Stimulated activated naive B cell treated with anti-CD40 and anti-IgM and Interleukin-4, amounts not matched to agents 10 μg/mL and 1 μg/mL and 100 μg/mL, for 72 hours (primary cell): ENCODE results near the gene TGOLN2.

ENCODE experiments used
- ATAC-seq, 2 donors: fragments of 150-1000 bp; cut with Tn5 transposase; replicated peaks; 2 replicates each; pipeline ENCODE4 v1.10.0; 2021; ENCODE audit warnings: moderate library complexity in 1 of 2
- DNase-seq: peaks from one replicate; pipeline ENCODE4 v3.0.0; 2021
- H3K27ac Mint-ChIP-seq: one replicate; pipeline ENCODE4 v1.8.0; 2022; ENCODE audit warnings: mild to moderate bottlenecking, mixed read lengths
- H3K27me3 Mint-ChIP-seq, 2 donors: one replicate each; pipeline ENCODE4 v1.8.0; 2022; ENCODE audit warnings: mixed read lengths in 2 of 2
- H3K36me3 Mint-ChIP-seq, 2 donors: one replicate each; pipeline ENCODE4 v1.8.0; 2022; ENCODE audit warnings: mixed read lengths in 2 of 2, mild to moderate bottlenecking in 1 of 2
- H3K4me1 Mint-ChIP-seq, 2 donors: one replicate each; pipeline ENCODE4 v1.8.0; 2022; ENCODE audit warnings: mixed read lengths in 2 of 2, mild to moderate bottlenecking in 1 of 2
- H3K4me3 Mint-ChIP-seq, 2 donors: one replicate each; pipeline ENCODE4 v1.8.0; 2022; ENCODE audit warnings: mild to moderate bottlenecking in 2 of 2, mixed read lengths in 2 of 2, moderate library complexity in 1 of 2
- H3K9me3 Mint-ChIP-seq, 2 donors: one replicate each; pipeline ENCODE4 v1.8.0; 2022; ENCODE audit warnings: mixed read lengths in 2 of 2, mild to moderate bottlenecking in 1 of 2

Gene TGOLN2

DNA sequence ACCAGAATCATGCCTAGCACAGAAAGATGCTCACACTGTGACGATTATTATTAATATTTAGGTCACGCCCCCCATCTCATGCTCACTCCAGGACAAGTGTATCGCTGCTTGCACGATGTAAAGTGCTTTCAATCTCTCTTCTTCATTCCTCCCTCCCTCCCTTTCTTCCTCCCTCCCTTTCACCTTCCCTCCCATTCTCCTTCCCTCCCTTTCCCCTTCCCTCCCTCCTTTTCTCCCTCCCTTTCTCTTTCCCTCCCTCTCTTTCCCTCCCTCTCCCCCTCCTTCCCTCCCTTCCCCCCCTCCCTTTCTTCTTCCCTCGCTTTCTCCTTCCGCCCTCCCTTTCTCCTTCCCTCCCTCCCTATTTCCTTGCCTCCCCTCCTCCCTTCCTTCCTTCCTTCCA lies 19.6 kb downstream of the TGOLN2 start:
- no peak overlapping the region for H3K27ac Mint-ChIP-seq
- no peaks in the 10 kb centered on the region for H3K9me3 Mint-ChIP-seq
- H3K27me3 Mint-ChIP-seq = peaks cover 12 to 17% of the 10 kb centered on the region in 2 donors
- peak overlapping the region in 1 of 2 donors; percentile 4 for H3K4me3 Mint-ChIP-seq
- DNase-seq (no peak), ATAC-seq (no peak)
- H3K36me3 Mint-ChIP-seq = peaks cover under 1 to 3% of the 10 kb centered on the region in 2 donors
- peaks cover 24 to 33% of the 10 kb centered on the region in 2 donors for H3K4me1 Mint-ChIP-seq

DNA sequence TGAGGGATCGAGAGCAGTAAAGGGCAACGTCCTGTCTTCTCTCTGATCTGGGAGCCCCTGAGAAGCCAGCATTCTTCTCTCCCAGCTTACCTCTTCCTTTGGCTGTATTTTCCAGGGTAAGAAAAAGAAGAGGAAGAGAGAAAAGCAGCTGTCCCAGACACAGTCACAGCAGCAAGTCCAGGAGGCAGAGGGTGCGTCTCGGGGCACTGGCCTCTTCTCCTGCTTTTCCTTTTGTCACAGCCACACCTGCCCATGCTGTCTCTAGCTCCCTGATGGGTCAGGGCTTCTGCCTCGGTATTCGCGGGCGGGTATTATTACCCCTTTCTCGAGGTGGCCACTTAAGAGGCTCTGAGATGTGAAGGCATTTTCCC lies 20.3 kb downstream of the TGOLN2 start:
- Mint-ChIP-seq H3K9me3 (no peaks in the 10 kb centered on the region), H3K36me3 (peaks cover 0 to 3% of the 10 kb centered on the region in 2 donors), H3K27me3 (peaks cover 12 to 17% of the 10 kb centered on the region in 2 donors), H3K4me3 (peak overlapping the region in 1 of 2 donors; percentile 58), H3K27ac (no peak overlapping the region), H3K4me1 (peaks cover 24 to 33% of the 10 kb centered on the region in 2 donors)
- ATAC-seq (no peak), DNase-seq (no peak)

DNA sequence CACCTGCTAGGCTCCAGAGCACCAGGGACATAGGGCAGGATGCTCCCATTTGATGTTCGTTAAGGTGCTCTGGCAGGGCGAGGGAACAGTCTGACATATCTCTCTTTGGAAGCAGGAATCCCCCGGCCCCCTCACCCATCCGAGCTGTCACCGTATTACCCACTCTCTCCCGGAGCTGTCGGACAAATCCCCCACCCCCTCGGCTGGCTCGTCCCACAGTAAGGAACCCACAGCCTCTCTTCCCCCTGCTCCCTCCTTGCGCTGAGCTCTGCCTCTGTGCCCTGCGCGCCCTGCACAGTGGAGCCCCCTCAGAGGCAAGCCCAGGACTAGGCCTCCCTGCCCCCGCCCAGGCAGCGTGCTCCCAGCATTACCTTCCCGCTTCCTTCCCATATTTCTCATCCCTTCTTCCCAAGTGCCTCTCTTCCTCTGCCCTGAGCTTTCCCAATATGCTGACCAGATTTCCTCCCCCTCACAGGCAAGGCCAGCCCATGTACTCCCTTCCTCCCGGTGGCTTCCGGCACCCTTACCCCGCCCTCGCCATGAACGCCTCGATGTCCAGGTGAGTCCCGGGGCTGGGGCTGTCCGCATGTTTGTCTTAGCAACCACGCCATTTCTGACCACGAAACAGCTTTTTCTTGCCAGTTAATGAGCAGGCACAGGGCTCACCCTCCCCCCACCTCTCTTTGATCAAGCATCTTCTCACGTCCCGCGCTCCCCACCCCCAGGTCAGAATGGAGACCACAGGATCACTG lies 23.8 kb downstream of the TGOLN2 start:
- H3K27me3 Mint-ChIP-seq = peaks cover 12 to 17% of the 10 kb centered on the region in 2 donors
- H3K27ac Mint-ChIP-seq = no peak overlapping the region
- no peak overlapping the region for H3K4me3 Mint-ChIP-seq
- DNase-seq (no peak), ATAC-seq (no peak)
- H3K9me3 Mint-ChIP-seq = no peaks in the 10 kb centered on the region
- H3K36me3 Mint-ChIP-seq = no peaks in the 10 kb centered on the region
- peaks cover 13 to 14% of the 10 kb centered on the region in 2 donors for H3K4me1 Mint-ChIP-seq

DNA sequence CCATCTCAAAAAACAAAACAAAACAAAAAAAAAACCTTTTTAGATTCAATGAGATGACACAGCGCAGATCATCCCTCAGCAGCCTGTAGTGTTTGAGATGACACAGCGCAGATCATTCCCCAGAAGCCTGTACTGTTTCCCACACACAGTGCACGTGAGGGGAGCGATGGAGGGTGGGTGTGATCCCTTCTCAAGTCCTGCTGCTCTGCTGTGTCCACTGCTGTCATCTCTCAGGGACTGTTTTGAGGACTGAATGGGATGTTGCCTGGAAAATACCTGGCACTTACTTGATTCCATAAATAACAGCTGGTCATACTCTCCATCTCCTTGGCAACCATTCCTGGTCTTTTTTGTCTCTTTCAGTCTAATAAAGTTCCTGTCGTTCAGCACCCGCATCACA lies 25.7 kb downstream of the TGOLN2 start:
- Mint-ChIP-seq H3K27ac (no peak overlapping the region), H3K9me3 (no peaks in the 10 kb centered on the region), H3K4me3 (no peak overlapping the region), H3K4me1 (peaks cover 0 to 4% of the 10 kb centered on the region in 2 donors), H3K36me3 (no peaks in the 10 kb centered on the region), H3K27me3 (peaks cover 17 to 19% of the 10 kb centered on the region in 2 donors)
- no peak for ATAC-seq
- no peak for DNase-seq

DNA sequence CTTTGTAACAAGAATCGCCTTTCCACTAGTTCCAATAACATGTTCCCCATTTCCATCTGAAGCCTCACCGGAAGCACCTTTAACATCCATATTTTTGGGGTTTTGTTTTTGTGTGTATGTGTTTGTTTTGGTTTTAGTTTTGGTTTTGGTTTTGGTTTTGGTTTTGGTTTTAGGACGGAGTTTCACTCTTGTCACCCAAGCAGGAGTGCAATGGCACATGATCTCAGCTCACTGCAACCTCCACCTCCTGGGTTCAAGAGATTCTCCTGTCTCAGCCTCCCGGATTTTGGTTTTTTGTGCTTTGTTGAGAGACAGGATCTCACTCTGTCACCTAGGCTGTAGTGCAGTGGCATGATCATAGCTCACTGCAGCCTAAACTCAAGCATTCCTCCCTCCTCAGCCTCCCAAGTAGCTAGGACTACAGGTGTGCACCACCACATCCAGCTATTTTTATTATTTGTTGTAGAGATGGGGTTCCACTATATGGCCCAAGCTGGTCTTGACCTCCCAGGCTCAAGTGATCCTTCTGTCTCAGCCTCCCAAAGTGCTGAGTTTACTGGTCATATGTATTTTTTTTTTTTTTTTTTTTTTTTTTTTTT lies 36.3 kb downstream of the TGOLN2 start:
- Mint-ChIP-seq H3K4me1 (peaks cover 5 to 7% of the 10 kb centered on the region in 2 donors), H3K27ac (peak overlapping the region; percentile 59), H3K4me3 (peak overlapping the region; percentile 29 to 57), H3K36me3 (no peaks in the 10 kb centered on the region), H3K27me3 (no peaks in the 10 kb centered on the region), H3K9me3 (no peaks in the 10 kb centered on the region)
- no peak for ATAC-seq
- DNase-seq = no peak

- Mint-ChIP-seq H3K4me1 (peaks cover 9 to 12% of the 10 kb centered on the region in 2 donors), H3K9me3 (no peaks in the 10 kb centered on the region), H3K27me3 (no peaks in the 10 kb centered on the region), H3K27ac (no peak overlapping the region), H3K4me3 (no peak overlapping the region), H3K36me3 (no peaks in the 10 kb centered on the region)
- ATAC-seq (no peak), DNase-seq (no peak)
Observed at GRCh38 chr2:85288244-85288725, 39.5 kb downstream of the TGOLN2 start.

DNA sequence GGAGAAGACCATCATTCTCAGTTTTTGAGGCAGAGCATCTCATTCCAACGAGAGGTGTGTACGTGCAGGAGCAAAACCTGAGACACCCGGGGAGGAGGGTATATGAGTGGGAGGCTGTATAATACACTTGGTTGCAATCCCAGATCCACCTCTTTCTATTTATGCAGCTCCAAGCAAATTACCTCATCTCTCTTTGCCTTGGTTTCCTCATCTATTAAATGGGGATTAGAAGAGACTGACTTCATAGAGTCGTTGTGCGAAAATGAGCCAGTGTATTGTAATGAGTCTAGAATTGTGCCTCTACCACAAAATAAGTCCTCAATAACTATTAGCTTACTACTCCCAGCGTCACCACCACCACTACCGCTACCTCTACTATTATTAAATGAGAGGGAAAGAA lies 40.1 kb downstream of the TGOLN2 start:
- Mint-ChIP-seq H3K4me3 (no peak overlapping the region), H3K27ac (no peak overlapping the region), H3K36me3 (no peaks in the 10 kb centered on the region), H3K9me3 (no peaks in the 10 kb centered on the region), H3K27me3 (no peaks in the 10 kb centered on the region), H3K4me1 (peaks cover 9 to 12% of the 10 kb centered on the region in 2 donors)
- DNase-seq (no peak), ATAC-seq (no peak)

- no peak overlapping the region for H3K4me3 Mint-ChIP-seq
- peak overlapping the region; percentile 40 for H3K27ac Mint-ChIP-seq
- peaks cover 9 to 12% of the 10 kb centered on the region in 2 donors for H3K4me1 Mint-ChIP-seq
- no peaks in the 10 kb centered on the region for H3K9me3 Mint-ChIP-seq
- ATAC-seq = no peak
- DNase-seq = no peak
- H3K36me3 Mint-ChIP-seq = no peaks in the 10 kb centered on the region
- no peaks in the 10 kb centered on the region for H3K27me3 Mint-ChIP-seq
Observed at GRCh38 chr2:85286918-85287317, 40.9 kb downstream of the TGOLN2 start.

DNA sequence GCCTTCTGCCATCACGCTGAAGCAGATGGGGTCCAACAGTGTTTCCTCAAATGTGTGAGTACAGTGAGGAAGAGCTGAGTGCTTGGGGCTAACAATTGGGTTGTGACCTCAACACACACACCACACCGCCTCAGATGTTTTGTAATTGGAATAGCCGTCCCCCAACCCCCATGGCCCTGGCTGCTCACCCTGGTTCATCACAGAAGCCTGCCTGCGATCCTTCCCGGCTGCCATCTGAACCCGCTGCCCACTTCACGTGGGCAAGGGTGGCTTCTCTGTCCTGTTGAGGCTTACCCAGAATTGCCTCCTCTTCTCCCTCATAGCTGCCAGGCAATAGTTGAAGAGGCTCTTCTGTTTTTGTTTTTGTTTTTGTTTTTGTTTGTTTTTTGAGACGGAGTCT lies 44.1 kb downstream of the TGOLN2 start:
- H3K27ac Mint-ChIP-seq = no peak overlapping the region
- H3K27me3 Mint-ChIP-seq = peaks cover 0 to 3% of the 10 kb centered on the region in 2 donors

DNA sequence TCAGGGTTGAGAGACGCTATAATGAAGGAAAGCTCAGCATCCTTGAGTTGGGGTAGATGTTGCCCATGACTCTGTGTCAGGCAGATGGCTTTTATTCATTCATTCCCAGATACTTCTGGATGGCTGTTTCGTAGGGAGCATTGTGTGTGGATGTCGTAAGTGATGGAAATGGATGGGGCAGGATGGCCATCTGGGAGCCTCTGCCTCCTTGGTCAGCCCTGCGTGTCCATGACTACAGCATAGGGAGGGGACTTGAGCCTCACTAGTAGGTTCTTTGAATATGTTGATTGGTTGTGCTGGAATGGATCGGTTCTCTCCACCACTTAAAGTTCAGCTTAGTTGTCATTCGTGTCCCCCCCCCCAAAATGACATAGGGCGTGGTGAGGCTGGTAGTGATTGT lies 44.9 kb downstream of the TGOLN2 start:
- H3K36me3 Mint-ChIP-seq = no peaks in the 10 kb centered on the region
- DNase-seq (no peak), ATAC-seq (no peak)
- H3K4me3 Mint-ChIP-seq = no peak overlapping the region
- H3K27ac Mint-ChIP-seq = no peak overlapping the region
- peaks cover 0 to 3% of the 10 kb centered on the region in 2 donors for H3K27me3 Mint-ChIP-seq
- no peaks in the 10 kb centered on the region for H3K9me3 Mint-ChIP-seq
- H3K4me1 Mint-ChIP-seq = peaks cover 5 to 6% of the 10 kb centered on the region in 2 donors

More for the DNA sequence above, 44.1 kb downstream of the TGOLN2 start:
- ATAC-seq (no peak), DNase-seq (no peak)
- H3K4me3 Mint-ChIP-seq = no peak overlapping the region
- peaks cover 5 to 6% of the 10 kb centered on the region in 2 donors for H3K4me1 Mint-ChIP-seq
- H3K9me3 Mint-ChIP-seq = no peaks in the 10 kb centered on the region
- no peaks in the 10 kb centered on the region for H3K36me3 Mint-ChIP-seq

GRCh38 chr2:85281553-85281952 lies 46.2 kb downstream of the TGOLN2 start:
- DNase-seq (no peak), ATAC-seq (no peak)
- no peaks in the 10 kb centered on the region for H3K9me3 Mint-ChIP-seq
- H3K4me3 Mint-ChIP-seq = no peak overlapping the region
- peaks cover 8 to 9% of the 10 kb centered on the region in 2 donors for H3K27me3 Mint-ChIP-seq
- H3K36me3 Mint-ChIP-seq = no peaks in the 10 kb centered on the region
- H3K27ac Mint-ChIP-seq = no peak overlapping the region
- H3K4me1 Mint-ChIP-seq = peaks cover 4 to 5% of the 10 kb centered on the region in 2 donors

DNA sequence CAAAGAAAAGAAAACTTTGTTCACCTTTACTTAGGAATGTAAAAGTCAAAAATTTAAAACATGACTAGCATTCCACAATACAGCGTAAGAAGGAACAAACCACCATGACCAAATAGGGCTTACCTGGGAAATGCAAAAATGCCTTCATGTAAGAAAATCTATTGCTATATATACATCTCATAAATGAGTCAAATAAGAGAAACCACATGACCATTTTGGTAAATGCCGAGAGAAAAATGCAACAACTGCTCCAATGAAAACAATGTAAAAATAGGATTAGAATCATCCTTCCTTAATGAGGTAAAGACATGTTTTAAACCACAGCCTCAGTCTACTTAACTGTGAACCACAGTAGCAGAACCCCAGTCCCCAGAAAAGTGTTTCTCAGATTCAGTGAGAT lies 49.4 kb downstream of the TGOLN2 start:
- Mint-ChIP-seq H3K27me3 (peaks cover 10 to 15% of the 10 kb centered on the region in 2 donors), H3K36me3 (no peaks in the 10 kb centered on the region), H3K9me3 (no peaks in the 10 kb centered on the region)

DNA sequence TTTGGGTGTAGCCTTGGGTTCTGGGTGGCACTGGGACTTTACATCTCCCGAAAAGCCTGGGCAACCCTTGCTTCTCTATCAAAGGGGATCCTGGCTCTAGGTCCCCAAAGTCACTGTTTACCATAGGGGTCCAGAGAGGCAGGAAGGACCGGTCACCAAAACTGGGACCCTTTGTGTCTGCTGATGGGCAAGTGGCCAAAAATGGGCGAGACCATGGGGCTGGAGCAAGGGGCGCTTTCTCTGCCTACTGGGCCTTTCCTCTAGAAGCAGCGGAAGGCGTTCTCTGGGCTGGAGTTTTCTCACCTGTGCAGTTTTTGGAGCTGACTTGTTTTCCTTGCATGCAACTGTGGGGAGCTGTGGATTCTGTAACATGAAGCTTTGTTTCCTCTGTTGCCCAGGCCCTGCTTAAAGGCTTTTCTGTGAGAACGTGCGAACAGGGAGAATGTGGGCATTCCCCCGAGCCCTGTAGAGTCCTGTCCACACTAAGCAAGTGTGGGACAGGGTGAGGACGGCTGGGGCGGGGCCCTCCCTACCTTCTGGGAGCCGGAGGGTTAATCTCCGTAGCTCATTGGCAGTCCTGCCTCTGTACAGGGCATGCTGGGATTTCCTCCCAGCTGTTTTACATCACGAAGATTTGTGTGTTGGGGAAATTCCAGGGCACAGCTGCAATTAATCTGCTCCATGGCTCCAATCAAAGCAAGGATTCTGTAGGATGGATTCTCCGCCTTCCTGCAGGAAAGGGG lies 50.2 kb downstream of the TGOLN2 start:
- Mint-ChIP-seq H3K36me3 (no peaks in the 10 kb centered on the region), H3K9me3 (no peaks in the 10 kb centered on the region), H3K4me1 (no peaks in the 10 kb centered on the region), H3K4me3 (no peak overlapping the region), H3K27me3 (peaks cover 16 to 22% of the 10 kb centered on the region in 2 donors), H3K27ac (no peak overlapping the region)
- DNase-seq = no peak
- no peak for ATAC-seq

More for the DNA sequence above, 49.4 kb downstream of the TGOLN2 start:
- Mint-ChIP-seq H3K27ac (no peak overlapping the region), H3K4me3 (no peak overlapping the region), H3K4me1 (no peaks in the 10 kb centered on the region)
- DNase-seq = no peak
- no peak for ATAC-seq

DNA sequence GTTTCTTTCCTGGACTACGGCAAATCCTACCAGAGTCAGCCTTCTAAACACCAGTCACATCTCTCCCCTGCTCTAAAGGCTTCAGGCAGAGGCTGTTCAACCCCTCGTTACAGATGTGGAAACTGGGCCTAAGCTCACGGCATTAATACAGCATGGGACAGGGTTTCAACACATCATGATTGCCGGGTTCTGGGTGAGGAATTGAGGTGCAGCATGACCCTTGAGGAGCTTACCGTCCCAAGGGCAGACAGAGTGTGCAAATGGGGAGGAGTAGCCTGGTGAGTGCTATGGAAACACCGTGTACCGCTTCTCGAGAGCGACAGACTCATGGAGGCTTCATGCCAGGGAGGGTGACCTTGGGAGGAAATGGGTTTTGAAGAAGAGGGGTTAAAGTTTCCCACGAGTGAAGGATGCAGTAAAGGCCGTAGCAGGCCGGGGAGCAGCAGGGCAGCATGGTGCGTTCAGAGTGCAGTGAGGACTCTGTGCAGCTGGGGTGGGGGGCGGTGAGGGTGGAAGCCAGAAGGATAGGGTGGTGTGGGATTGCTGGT lies 51.1 kb downstream of the TGOLN2 start:
- Mint-ChIP-seq H3K27ac (no peak overlapping the region), H3K4me3 (no peak overlapping the region), H3K27me3 (peaks cover 17 to 28% of the 10 kb centered on the region in 2 donors), H3K9me3 (no peaks in the 10 kb centered on the region), H3K36me3 (no peaks in the 10 kb centered on the region), H3K4me1 (no peaks in the 10 kb centered on the region)
- DNase-seq (no peak), ATAC-seq (no peak)
